HUES6 (cell line): ENCODE results near the gene DNAJA4.

ENCODE experiments used
- H3K27ac ChIP-seq: 2 replicates; pipeline ENCODE4 v1.7.0; 2013; ENCODE audit warnings: low read depth, mild to moderate bottlenecking, low read length, inconsistent platforms
- H3K27me3 ChIP-seq: 2 replicates; pipeline ENCODE4 v1.6.1; 2013; ENCODE audit warnings: low read length; ENCODE audit not compliant: control insufficient read depth, insufficient read depth
- H3K36me3 ChIP-seq: 2 replicates; pipeline ENCODE4 v1.6.1; 2013; ENCODE audit warnings: low read length; ENCODE audit not compliant: control insufficient read depth, insufficient read depth
- H3K4me1 ChIP-seq: 2 replicates; pipeline ENCODE4 v1.6.1; 2013; ENCODE audit warnings: low read length; ENCODE audit not compliant: control insufficient read depth, insufficient read depth
- H3K4me3 ChIP-seq: 2 replicates; pipeline ENCODE4 v1.5.1; 2013; ENCODE audit warnings: low read depth, low read length
- H3K9ac ChIP-seq: one replicate; pipeline ENCODE4 v1.6.1; 2013; ENCODE audit warnings: mild to moderate bottlenecking, low read length
- H3K9me3 ChIP-seq: 2 replicates; pipeline ENCODE4 v1.6.1; 2013; ENCODE audit warnings: low read depth, low read length; ENCODE audit not compliant: control insufficient read depth, insufficient read depth

The DNAJA4 gene

DNA sequence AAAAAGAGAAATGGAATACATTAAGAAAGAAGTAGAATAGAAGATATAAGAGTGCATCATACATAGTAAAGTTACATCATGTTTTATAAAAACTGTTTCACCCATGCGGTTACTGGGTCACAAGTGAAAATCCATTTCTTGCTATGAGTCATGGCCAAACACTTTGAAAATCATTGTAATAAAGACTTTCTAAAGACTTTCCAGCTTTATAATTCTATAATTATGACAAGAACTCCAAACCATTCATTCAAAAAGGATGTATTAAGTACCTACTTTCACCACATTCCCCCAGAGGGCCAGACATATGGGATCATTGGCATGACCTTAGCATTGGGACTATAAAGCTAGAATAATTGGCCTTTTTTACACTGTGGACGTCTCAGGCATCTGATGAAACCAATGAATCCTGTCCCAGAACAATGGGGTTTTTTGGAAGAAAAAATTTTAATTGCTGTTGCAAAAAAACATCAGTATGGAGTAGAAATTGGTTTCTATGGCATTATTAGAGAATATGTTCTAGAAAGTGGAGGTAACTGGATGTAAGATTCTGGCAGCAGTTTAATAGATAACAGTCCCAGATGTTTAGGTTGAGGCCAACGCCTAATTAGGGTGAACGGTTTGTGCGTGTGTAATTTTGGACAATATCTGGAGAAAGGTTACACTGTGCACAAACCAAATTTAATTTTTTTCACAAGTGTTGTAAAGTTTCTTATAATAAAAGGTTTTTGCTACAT lies 38.4 kb downstream of the DNAJA4 start:
- peaks cover 14% of the 10 kb centered on the region for H3K4me1 ChIP-seq
- H3K27ac ChIP-seq, result no peak overlapping the region
- no peaks in the 10 kb centered on the region for H3K9me3 ChIP-seq
- no peaks in the 10 kb centered on the region for H3K27me3 ChIP-seq
- H3K36me3 ChIP-seq, result no peaks in the 10 kb centered on the region
- H3K9ac ChIP-seq, result no peak overlapping the region
- no peak overlapping the region for H3K4me3 ChIP-seq

DNA sequence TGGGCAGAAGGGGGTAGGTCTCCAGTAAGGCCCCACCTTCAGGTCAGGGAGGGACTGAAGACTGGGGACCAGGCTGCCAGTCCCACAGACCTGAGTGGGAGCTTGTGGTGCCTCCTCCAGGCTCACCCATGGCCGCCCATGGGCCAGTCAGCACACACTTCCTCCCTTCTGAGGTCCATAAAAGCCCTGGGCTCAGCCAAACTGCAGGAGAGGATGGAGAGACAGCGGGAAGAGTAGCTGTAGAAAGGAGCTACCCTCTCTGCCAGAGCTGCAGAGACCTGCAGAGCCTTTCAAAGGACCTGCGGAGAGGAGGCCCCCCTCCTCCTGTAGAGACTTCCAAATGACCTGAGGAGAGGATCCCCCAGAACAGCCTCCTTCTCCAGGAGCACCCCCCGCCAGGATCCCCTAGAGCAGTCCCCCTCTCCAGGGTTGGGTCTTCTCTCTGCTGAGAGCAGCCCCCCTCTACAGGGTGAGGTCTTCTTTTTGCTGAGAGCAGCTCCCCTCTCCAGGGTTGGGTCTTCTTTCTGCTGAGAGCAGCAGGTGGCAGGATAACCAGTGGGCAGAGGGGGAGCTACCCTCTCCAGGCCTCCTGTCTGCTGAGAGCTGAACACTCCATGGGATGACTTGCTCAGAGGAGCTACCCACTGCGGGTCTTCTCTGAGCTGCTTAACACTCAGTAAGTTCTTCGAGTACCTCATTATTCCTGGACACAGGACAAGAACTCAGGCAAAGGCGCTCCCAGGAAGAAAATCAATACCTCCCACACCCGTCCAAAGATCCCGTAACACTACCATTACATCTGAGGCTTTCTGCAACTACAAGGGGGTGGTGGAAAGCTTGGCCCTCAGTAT lies 40.1 kb downstream of the DNAJA4 start:
- Histone ChIP-seq H3K36me3 (no peaks in the 10 kb centered on the region), H3K9me3 (no peaks in the 10 kb centered on the region), H3K9ac (peak overlapping the region; percentile 32), H3K4me1 (peaks cover 14% of the 10 kb centered on the region), H3K27ac (no peak overlapping the region), H3K4me3 (peak overlapping the region; percentile 38; the same call in 1 of the 2 replicates), H3K27me3 (no peaks in the 10 kb centered on the region)

DNA sequence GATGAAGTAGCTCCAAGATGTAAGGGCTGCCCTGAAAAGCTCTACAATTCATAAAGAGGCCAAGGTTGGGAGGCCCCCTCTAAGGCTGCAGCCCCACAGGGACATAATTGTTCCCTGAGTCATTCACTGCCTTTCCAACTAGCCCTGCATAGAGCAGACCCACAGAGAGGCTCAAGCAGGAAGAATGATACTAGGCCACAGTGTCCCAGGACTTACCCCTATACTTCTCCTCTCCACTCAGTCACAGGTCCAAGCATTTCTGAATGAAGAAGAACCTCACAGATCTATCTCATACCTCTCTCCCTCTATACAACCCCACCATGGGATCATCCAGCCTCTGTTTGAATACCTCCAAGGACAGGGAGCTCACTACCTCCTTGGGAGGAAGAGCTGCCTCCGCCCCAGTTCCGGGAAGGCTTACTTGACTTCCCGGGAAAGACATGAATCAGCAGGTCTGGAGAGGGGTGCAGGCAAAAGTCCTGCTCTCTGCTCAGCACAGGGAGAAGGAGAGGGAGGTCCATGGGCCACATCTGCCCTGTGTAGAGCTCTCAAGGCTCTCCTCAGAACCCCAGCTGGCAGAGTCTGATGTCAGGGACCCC lies 41.9 kb downstream of the DNAJA4 start:
- Histone ChIP-seq H3K27me3 (no peaks in the 10 kb centered on the region), H3K36me3 (no peaks in the 10 kb centered on the region), H3K9me3 (no peaks in the 10 kb centered on the region), H3K27ac (no peak overlapping the region), H3K9ac (no peak overlapping the region), H3K4me3 (no peak overlapping the region), H3K4me1 (peaks cover 14% of the 10 kb centered on the region)

- Histone ChIP-seq H3K36me3 (no peaks in the 10 kb centered on the region), H3K27ac (no peak overlapping the region), H3K4me3 (no peak overlapping the region)
These were observed 43.6 kb downstream of the DNAJA4 start for GRCh38 chr15:78307976-78308375.

DNA sequence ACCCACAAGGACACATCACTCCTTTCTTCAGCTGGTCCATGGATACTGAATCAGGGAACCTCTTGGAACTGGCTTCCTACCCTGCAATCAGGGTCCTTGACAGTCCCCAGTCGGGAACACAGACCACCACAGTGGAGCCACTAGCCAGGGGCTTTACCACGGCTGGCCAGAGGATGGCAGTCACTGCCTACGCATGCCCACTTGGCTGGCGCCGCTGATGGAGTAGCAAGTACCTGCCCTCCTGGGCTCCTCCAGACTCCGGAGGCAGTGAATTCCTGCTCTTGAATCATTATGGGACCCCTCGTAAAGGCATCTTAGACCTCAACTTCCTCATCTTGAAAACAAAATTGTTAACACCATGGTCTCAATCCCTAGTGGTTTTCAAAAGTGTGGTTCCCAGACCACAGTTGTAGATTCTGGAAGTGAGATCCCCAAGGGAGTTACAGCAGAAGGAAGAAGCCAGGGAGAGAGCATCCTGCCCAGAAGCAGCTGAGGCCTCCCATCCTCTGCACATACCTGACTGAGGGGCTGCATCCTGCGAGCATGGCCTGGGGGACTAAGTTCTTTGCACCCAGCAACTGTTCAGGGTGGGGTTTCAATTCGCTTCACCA lies 44.2 kb downstream of the DNAJA4 start:
- H3K9ac ChIP-seq, result peak overlapping the region; percentile 41

More at GRCh38 chr15:78307976-78308375, 43.6 kb downstream of the DNAJA4 start:
- H3K9me3 ChIP-seq, result no peaks in the 10 kb centered on the region
- peaks cover 23% of the 10 kb centered on the region for H3K4me1 ChIP-seq
- H3K9ac ChIP-seq, result peak overlapping the region; percentile 41
- H3K27me3 ChIP-seq, result no peaks in the 10 kb centered on the region

GRCh38 chr15:78311292-78311691 lies 46.9 kb downstream of the DNAJA4 start:
- H3K27me3 ChIP-seq, result no peaks in the 10 kb centered on the region
- no peak overlapping the region for H3K27ac ChIP-seq
- no peak overlapping the region for H3K4me3 ChIP-seq
- peaks cover 18% of the 10 kb centered on the region for H3K4me1 ChIP-seq
- no peaks in the 10 kb centered on the region for H3K9me3 ChIP-seq
- no peaks in the 10 kb centered on the region for H3K36me3 ChIP-seq
- no peak overlapping the region for H3K9ac ChIP-seq

More for the DNA sequence above, 44.2 kb downstream of the DNAJA4 start:
- Histone ChIP-seq H3K4me3 (no peak overlapping the region), H3K9me3 (no peaks in the 10 kb centered on the region), H3K36me3 (no peaks in the 10 kb centered on the region), H3K4me1 (peaks cover 23% of the 10 kb centered on the region), H3K27me3 (no peaks in the 10 kb centered on the region), H3K27ac (no peak overlapping the region)

- Histone ChIP-seq H3K27me3 (no peaks in the 10 kb centered on the region), H3K4me1 (peaks cover 27% of the 10 kb centered on the region)
These were observed 48.2 kb downstream of the DNAJA4 start for GRCh38 chr15:78312536-78312935.

GRCh38 chr15:78312957-78313356 lies 48.6 kb downstream of the DNAJA4 start:
- Histone ChIP-seq H3K27ac (no peak overlapping the region), H3K4me1 (peaks cover 27% of the 10 kb centered on the region), H3K36me3 (no peaks in the 10 kb centered on the region), H3K9ac (no peak overlapping the region), H3K4me3 (no peak overlapping the region), H3K27me3 (no peaks in the 10 kb centered on the region), H3K9me3 (no peaks in the 10 kb centered on the region)

More at GRCh38 chr15:78312536-78312935, 48.2 kb downstream of the DNAJA4 start:
- Histone ChIP-seq H3K9ac (no peak overlapping the region), H3K36me3 (no peaks in the 10 kb centered on the region), H3K9me3 (no peaks in the 10 kb centered on the region), H3K4me3 (no peak overlapping the region), H3K27ac (no peak overlapping the region)

DNA sequence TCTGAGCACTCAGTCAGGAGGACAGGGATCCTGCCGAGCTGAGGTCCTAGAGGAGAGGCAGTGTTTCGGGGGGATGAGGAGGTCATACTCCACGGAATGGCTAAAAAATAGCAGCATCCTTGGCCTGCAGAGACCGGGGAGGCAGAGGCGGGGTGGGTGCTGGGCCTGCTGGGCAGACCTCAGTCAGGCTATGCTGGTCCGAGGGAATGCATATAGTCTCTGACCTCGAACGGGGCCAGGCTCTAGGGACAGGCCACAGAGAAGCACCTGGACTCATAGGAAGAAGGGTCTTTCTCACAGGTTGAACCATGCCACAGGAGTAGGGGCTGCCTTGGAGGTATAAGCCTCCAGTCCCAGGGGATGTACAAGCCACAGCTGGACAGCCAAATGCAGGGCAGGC lies 49.0 kb downstream of the DNAJA4 start:
- no peaks in the 10 kb centered on the region for H3K27me3 ChIP-seq
- peaks cover 27% of the 10 kb centered on the region for H3K4me1 ChIP-seq
- no peaks in the 10 kb centered on the region for H3K9me3 ChIP-seq
- H3K36me3 ChIP-seq, result no peaks in the 10 kb centered on the region
- no peak overlapping the region for H3K9ac ChIP-seq
- no peak overlapping the region for H3K4me3 ChIP-seq
- no peak overlapping the region for H3K27ac ChIP-seq

GRCh38 chr15:78314181-78314581 lies 49.8 kb downstream of the DNAJA4 start:
- no peak overlapping the region for H3K27ac ChIP-seq
- H3K27me3 ChIP-seq, result no peaks in the 10 kb centered on the region
- H3K4me1 ChIP-seq, result peaks cover 23% of the 10 kb centered on the region
- H3K9me3 ChIP-seq, result no peaks in the 10 kb centered on the region
- no peak overlapping the region for H3K4me3 ChIP-seq
- no peaks in the 10 kb centered on the region for H3K36me3 ChIP-seq
- no peak overlapping the region for H3K9ac ChIP-seq
